PC-9 (cell line): ENCODE results near the gene CARD6. TPM values are rescaled to one million over a fixed set of nuclear protein-coding genes. Genes with fewer than 3 reads are reported as not detected.
"Not testable (repeated sequence)": the region's sequence is repeated elsewhere in the genome, so short reads cannot be mapped to it uniquely, and the experiment has no call there.

Source experiments
- BruUV-seq: library from RNA; stranded (reverse); fragments of 400-500 nt; replicated peaks from 2 replicates; lab custom pipeline; 2021; lab: Mats Ljungman, UMichigan
- CTCF ChIA-PET: fragments of 300-600 bp; sonication (Branson Sonifier 250); formaldehyde crosslinking; loops from one replicate; lab custom pipeline; 2022; ENCODE audit warnings: antibody characterized with exemption; lab: Charles Lee
- POLR2A ChIA-PET: fragments of 300-600 bp; sonication (Branson Sonifier 250); formaldehyde crosslinking; loops from one replicate; lab custom pipeline; 2022; ENCODE audit warnings: antibody characterized with exemption; ENCODE audit not compliant: unreplicated experiment; lab: Charles Lee
- DNase-seq, 2 experiments: peaks; one replicate each; pipeline versions ENCODE4 v3.0.0 to v3.0.0-alpha.2; 2015 to 2022; ENCODE audit warnings: mixed read lengths in 1 of 2
- H2AFZ ChIP-seq: fragments of 200-600 bp; sonication (generic); 2 replicates; pipeline ENCODE4 v1.8.1; 2017; ENCODE audit warnings: antibody characterized with exemption
- H3F3A ChIP-seq: fragments of 200-600 bp; sonication (generic); 2 replicates; pipeline ENCODE4 v1.8.1; 2017; ENCODE audit warnings: antibody characterized with exemption, mild to moderate bottlenecking, low read depth; ENCODE audit not compliant: insufficient read depth
- H3K27ac ChIP-seq: fragments of 200-600 bp; sonication (generic); 2 replicates; pipeline ENCODE4 v1.6.1; 2016; ENCODE audit warnings: mixed run types
- H3K27me3 ChIP-seq: fragments of 200-600 bp; sonication (generic); 2 replicates; pipeline ENCODE4 v1.6.1; 2016; ENCODE audit warnings: low read depth, mixed run types; ENCODE audit not compliant: insufficient read depth
- H3K36me3 ChIP-seq: fragments of 200-600 bp; sonication (generic); 2 replicates; pipeline ENCODE4 v1.6.1; 2016; ENCODE audit warnings: low read depth, mixed run types
- H3K4me1 ChIP-seq: fragments of 200-600 bp; sonication (generic); replicated peaks from 2 replicates; pipeline ENCODE4 v1.6.1; 2016; ENCODE audit warnings: mixed run types; ENCODE audit not compliant: insufficient read depth
- H3K4me2 ChIP-seq: fragments of 200-600 bp; sonication (generic); 2 replicates; pipeline ENCODE4 v1.6.1; 2017; ENCODE audit warnings: mixed run types
- H3K4me3 ChIP-seq: fragments of 200-600 bp; sonication (generic); 2 replicates; pipeline ENCODE4 v1.6.1; 2016; ENCODE audit warnings: mixed run types
- H3K79me2 ChIP-seq: fragments of 200-600 bp; sonication (generic); 2 replicates; pipeline ENCODE4 v1.6.1; 2017; ENCODE audit warnings: low read depth, mixed run types
- H3K9me2 ChIP-seq: fragments of 200-600 bp; sonication (generic); 2 replicates; pipeline ENCODE4 v1.8.1; 2017; ENCODE audit warnings: mild to moderate bottlenecking; ENCODE audit not compliant: insufficient read depth
- H3K9me3 ChIP-seq: fragments of 200-600 bp; sonication (generic); 2 replicates; pipeline ENCODE4 v1.8.1; 2016; ENCODE audit warnings: low read depth; ENCODE audit not compliant: insufficient read depth
- H4K20me1 ChIP-seq: fragments of 200-600 bp; sonication (generic); 2 replicates; pipeline ENCODE4 v1.8.1; 2017; ENCODE audit not compliant: insufficient read depth
- EZH2 ChIP-seq: fragments of 200-600 bp; sonication (generic); IDR thresholded peaks from 2 replicates; pipeline ENCODE4 v1.8.0; 2017; ENCODE audit warnings: antibody characterized with exemption, low read depth
- intact Hi-C: fragments of 100-400 bp; cut with micrococcal nuclease; formaldehyde crosslinking; loops from one replicate; pipeline ENCODE4 v1.10.0; 2022; ENCODE audit not compliant: unreplicated experiment
- total RNA-seq: library from RNA; stranded (reverse); gene quantifications from 2 replicates; pipeline ENCODE4 v1.2.3, GENCODE V29; 2021
- TF ChIP-seq, protein P1 (sequence below): fragments of 200-600 bp; sonication (generic); conservative IDR thresholded peaks from 2 replicates; pipeline ENCODE4 v1.6.1; 2017; ENCODE audit warnings: mixed run types, antibody characterized with exemption, mild to moderate bottlenecking, moderate library complexity

Gene CARD6
- total RNA-seq, 1 experiment from 2014 or later: 16.1 TPM

DNA sequence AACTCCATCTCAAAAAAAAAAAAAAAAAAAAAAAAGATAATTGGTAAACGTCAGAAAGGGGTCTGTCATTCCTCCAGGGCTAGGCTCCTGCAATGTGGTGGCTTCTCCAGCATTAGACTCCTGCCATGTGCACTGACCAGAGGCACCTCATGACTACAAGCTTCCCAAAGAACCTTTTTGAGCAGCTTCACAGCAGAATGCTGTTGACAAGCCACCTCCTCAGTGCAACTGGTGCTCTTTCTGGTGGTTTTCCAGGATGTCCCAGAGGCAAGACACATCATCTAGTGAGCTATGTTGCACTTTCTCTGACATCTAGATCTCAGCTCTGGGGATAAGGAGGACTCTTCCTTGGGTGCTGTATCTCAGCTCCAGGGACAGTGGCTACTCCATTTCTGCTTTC lies 17.7 kb upstream of the CARD6 start:
- H3F3A ChIP-seq: peaks cover 53% of the 10 kb centered on the region
- H2AFZ ChIP-seq: no peak overlapping the region
- H3K9me3 ChIP-seq: no peaks in the 10 kb centered on the region
- 0 out of 2 replicates have a peak overlapping the region, but pooled peaks have one; percentile 4 for H3K27ac ChIP-seq
- no peaks in the 10 kb centered on the region for H3K79me2 ChIP-seq
- peaks cover 22% of the 10 kb centered on the region for H3K36me3 ChIP-seq
- no peak for TF ChIP-seq EZH2
- TF ChIP-seq, protein P1, sequence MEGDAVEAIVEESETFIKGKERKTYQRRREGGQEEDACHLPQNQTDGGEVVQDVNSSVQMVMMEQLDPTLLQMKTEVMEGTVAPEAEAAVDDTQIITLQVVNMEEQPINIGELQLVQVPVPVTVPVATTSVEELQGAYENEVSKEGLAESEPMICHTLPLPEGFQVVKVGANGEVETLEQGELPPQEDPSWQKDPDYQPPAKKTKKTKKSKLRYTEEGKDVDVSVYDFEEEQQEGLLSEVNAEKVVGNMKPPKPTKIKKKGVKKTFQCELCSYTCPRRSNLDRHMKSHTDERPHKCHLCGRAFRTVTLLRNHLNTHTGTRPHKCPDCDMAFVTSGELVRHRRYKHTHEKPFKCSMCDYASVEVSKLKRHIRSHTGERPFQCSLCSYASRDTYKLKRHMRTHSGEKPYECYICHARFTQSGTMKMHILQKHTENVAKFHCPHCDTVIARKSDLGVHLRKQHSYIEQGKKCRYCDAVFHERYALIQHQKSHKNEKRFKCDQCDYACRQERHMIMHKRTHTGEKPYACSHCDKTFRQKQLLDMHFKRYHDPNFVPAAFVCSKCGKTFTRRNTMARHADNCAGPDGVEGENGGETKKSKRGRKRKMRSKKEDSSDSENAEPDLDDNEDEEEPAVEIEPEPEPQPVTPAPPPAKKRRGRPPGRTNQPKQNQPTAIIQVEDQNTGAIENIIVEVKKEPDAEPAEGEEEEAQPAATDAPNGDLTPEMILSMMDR: no peak
- no peak for DNase-seq
- intact Hi-C loops: no loop called here
- no peak overlapping the region for H3K4me2 ChIP-seq
- H3K4me1 ChIP-seq: no peaks in the 10 kb centered on the region
- ChIA-PET CTCF (interaction anchor here (0.7 kb wide), 2 partner anchors 8 to 25 kb away, joined by 4 to 16 read pairs; no protein-coding TSS in a partner anchor), POLR2A (interaction anchor here (0.6 to 1.0 kb wide), 2 partner anchors 9 to 25 kb away, joined by 4 read pairs; partner anchors contain the start of gene PRKAA1)
- no peak overlapping the region for H3K4me3 ChIP-seq
- no TSS peak for BruUV-seq
- H3K9me2 ChIP-seq: no peaks in the 10 kb centered on the region
- H3K27me3 ChIP-seq: no peaks in the 10 kb centered on the region
- H4K20me1 ChIP-seq: peaks cover 33% of the 10 kb centered on the region

GRCh38 chr5:40825461-40826043 lies 15.6 kb upstream of the CARD6 start:
- DNase-seq, CTCF ChIA-PET, intact Hi-C loops, H3K9me2 ChIP-seq, H2AFZ ChIP-seq, H3K4me3 ChIP-seq, H3K4me1 ChIP-seq, BruUV-seq, H3K9me3 ChIP-seq, H3K4me2 ChIP-seq, H3K27ac ChIP-seq, H3K27me3 ChIP-seq: not testable (repeated sequence)
- Histone ChIP-seq H3K36me3 (peaks cover 41% of the 10 kb centered on the region), H4K20me1 (peaks cover 53% of the 10 kb centered on the region), H3F3A (peaks cover 74% of the 10 kb centered on the region), H3K79me2 (peaks cover 17% of the 10 kb centered on the region)
- POLR2A ChIA-PET: interaction anchor here (1.1 kb wide), 1 partner anchor 27 kb away, joined by 7 read pairs; the partner anchor contains the start of gene PRKAA1

DNA sequence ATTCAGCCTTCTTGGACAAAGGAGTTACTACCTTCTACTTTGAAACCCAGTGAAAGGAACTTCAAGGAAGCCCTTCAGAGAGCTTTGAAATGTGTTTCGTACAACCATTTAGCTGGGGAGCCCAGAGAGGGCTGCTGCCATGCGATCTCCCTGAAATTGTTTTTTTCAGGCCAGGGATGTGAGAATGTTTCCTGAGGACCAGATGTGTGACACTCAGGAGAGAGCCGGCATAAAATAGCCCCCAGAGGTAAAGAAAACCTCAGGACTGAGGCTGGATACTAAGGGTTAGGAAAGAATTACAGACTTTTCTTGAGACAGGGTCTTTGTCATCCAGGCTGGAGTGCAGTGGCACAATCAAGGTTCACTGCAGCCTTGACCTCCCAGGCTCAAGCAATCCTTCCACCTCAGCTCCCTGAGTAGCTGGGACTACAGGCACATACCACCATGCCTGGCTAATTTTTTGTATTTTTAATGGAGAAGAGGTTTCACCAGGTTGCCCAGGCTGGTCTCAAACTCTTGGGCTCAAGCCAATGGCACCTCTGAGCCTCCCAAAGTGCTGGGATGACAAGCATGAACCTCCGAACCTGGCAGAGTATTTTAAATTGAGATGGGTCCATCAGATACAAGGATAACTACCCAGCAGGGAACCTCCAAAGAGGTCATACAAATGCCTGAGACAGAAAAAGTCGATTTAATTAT lies 14.5 kb upstream of the CARD6 start:
- Histone ChIP-seq H3K27ac (peak overlapping the region; percentile 21; the same call in 1 of the 2 replicates), H3K4me2 (no peak overlapping the region), H3K9me2 (no peaks in the 10 kb centered on the region), H4K20me1 (peaks cover 63% of the 10 kb centered on the region), H3K79me2 (peaks cover 28% of the 10 kb centered on the region), H3K9me3 (no peaks in the 10 kb centered on the region), H3K4me1 (peaks cover 8% of the 10 kb centered on the region), H3K36me3 (peaks cover 52% of the 10 kb centered on the region), H2AFZ (no peak overlapping the region), H3K4me3 (no peak overlapping the region), H3F3A (peaks cover 85% of the 10 kb centered on the region), H3K27me3 (no peaks in the 10 kb centered on the region)
- intact Hi-C loops: no loop called here
- ChIA-PET POLR2A (interaction anchor here (0.6 to 1.1 kb wide), 3 partner anchors 28 to 1523 kb away, joined by 4 to 7 read pairs (median 5); partner anchors contain the start of gene PRKAA1), CTCF (no interaction called here)
- TF ChIP-seq EZH2: no peak
- TF ChIP-seq, protein P1: no peak
- BruUV-seq: no TSS peak
- DNase-seq: no peak
